Measurements from ENCODE around the gene ZNF763. TPM values are rescaled to one million over a fixed set of nuclear protein-coding genes. Genes with fewer than 3 reads are reported as not detected.
"Not testable (repeated sequence)": the region's sequence is repeated elsewhere in the genome, so short reads cannot be mapped to it uniquely, and the experiment has no call there.

ZNF763 gene
- total RNA-seq, 1 experiment from 2014 or later = 0.84 TPM

GRCh38 chr19:11931051-11931450, 33.8 kb upstream of the ZNF763 start:
- no peaks in the 10 kb centered on the region for H3K27me3 ChIP-seq (replicated peaks; ENCODE audit: control insufficient read depth, insufficient read depth, low read length)
- H3K9me3 Mint-ChIP-seq (ENCODE audit: unreplicated experiment) = peaks cover 6% of the 10 kb centered on the region
- no peak overlapping the region for H3K4me3 Mint-ChIP-seq (ENCODE audit: unreplicated experiment)
- no peaks in the 10 kb centered on the region for H3K27me3 Mint-ChIP-seq (ENCODE audit: insufficient read depth, unreplicated experiment)
- peaks cover 11% of the 10 kb centered on the region; the same call in 1 of the 2 replicates for H3K9me3 ChIP-seq
- H3K4me1 Mint-ChIP-seq (ENCODE audit: low read depth, unreplicated experiment) = no peaks in the 10 kb centered on the region
- no peaks in the 10 kb centered on the region; the same call in 1 of the 2 replicates for H3K36me3 ChIP-seq (ENCODE audit: control insufficient read depth, insufficient read depth, low read length)
- intact Hi-C loops (cut with micrococcal nuclease; ENCODE audit: unreplicated experiment) = no loop called here
- TF ChIP-seq CTCF (IDR thresholded peaks at IDR 0.05; ENCODE audit: insufficient read depth in 1 of 2, low read depth in 1 of 2, low read length in 1 of 2, severe bottlenecking in 1 of 2, unreplicated experiment in 1 of 2) = no peak
- ChIA-PET CTCF (no interaction called here), POLR2A (no interaction called here)
- no peaks in the 10 kb centered on the region; the same call in 1 of the 2 replicates for H3K4me1 ChIP-seq
- no peak overlapping the region for H3K27ac Mint-ChIP-seq (ENCODE audit: unreplicated experiment)
- no TSS peak for BruUV-seq (replicated peaks)
- peaks cover 13% of the 10 kb centered on the region for H3K36me3 Mint-ChIP-seq (ENCODE audit: insufficient read depth, unreplicated experiment)
- H3K4me3 ChIP-seq (ENCODE audit: low read depth, low read length) = no peak overlapping the region
- no peak for DNase-seq

GRCh38 chr19:11931513-11931912, 33.3 kb upstream of the ZNF763 start:
- ChIA-PET POLR2A (no interaction called here), CTCF (no interaction called here)
- H3K4me1 Mint-ChIP-seq (ENCODE audit: low read depth, unreplicated experiment) = no peaks in the 10 kb centered on the region
- no peaks in the 10 kb centered on the region; the same call in 1 of the 2 replicates for H3K36me3 ChIP-seq (ENCODE audit: control insufficient read depth, insufficient read depth, low read length)
- intact Hi-C loops (cut with micrococcal nuclease; ENCODE audit: unreplicated experiment) = no loop called here
- peaks cover 11% of the 10 kb centered on the region; the same call in 1 of the 2 replicates for H3K9me3 ChIP-seq
- no peak overlapping the region for H3K4me3 Mint-ChIP-seq (ENCODE audit: unreplicated experiment)
- H3K27me3 ChIP-seq (replicated peaks; ENCODE audit: control insufficient read depth, insufficient read depth, low read length) = no peaks in the 10 kb centered on the region
- DNase-seq = no peak
- no peak overlapping the region for H3K4me3 ChIP-seq (ENCODE audit: low read depth, low read length)
- H3K4me1 ChIP-seq = no peaks in the 10 kb centered on the region; the same call in 1 of the 2 replicates
- H3K36me3 Mint-ChIP-seq (ENCODE audit: insufficient read depth, unreplicated experiment) = peaks cover 13% of the 10 kb centered on the region
- no peak overlapping the region for H3K27ac Mint-ChIP-seq (ENCODE audit: unreplicated experiment)
- H3K27me3 Mint-ChIP-seq (ENCODE audit: insufficient read depth, unreplicated experiment) = no peaks in the 10 kb centered on the region
- no peak for TF ChIP-seq CTCF (IDR thresholded peaks at IDR 0.05; ENCODE audit: insufficient read depth in 1 of 2, low read depth in 1 of 2, low read length in 1 of 2, severe bottlenecking in 1 of 2, unreplicated experiment in 1 of 2)
- BruUV-seq (replicated peaks) = no TSS peak
- peaks cover 6% of the 10 kb centered on the region for H3K9me3 Mint-ChIP-seq (ENCODE audit: unreplicated experiment)

GRCh38 chr19:11935829-11936228, 29.0 kb upstream of the ZNF763 start:
- H3K4me1 Mint-ChIP-seq (ENCODE audit: low read depth, unreplicated experiment); H3K4me1 ChIP-seq; H3K36me3 Mint-ChIP-seq (ENCODE audit: insufficient read depth, unreplicated experiment); H3K9me3 Mint-ChIP-seq (ENCODE audit: unreplicated experiment); BruUV-seq (replicated peaks); DNase-seq; H3K27ac Mint-ChIP-seq (ENCODE audit: unreplicated experiment); POLR2A ChIA-PET; H3K4me3 ChIP-seq (ENCODE audit: low read depth, low read length); H3K27me3 Mint-ChIP-seq (ENCODE audit: insufficient read depth, unreplicated experiment); H3K36me3 ChIP-seq (ENCODE audit: control insufficient read depth, insufficient read depth, low read length); CTCF ChIA-PET; H3K4me3 Mint-ChIP-seq (ENCODE audit: unreplicated experiment); H3K27me3 ChIP-seq (replicated peaks; ENCODE audit: control insufficient read depth, insufficient read depth, low read length); H3K9me3 ChIP-seq; intact Hi-C loops (cut with micrococcal nuclease; ENCODE audit: unreplicated experiment): not testable (repeated sequence)

GRCh38 chr19:11938383-11938782, 26.5 kb upstream of the ZNF763 start:
- POLR2A ChIA-PET; H3K27ac Mint-ChIP-seq (ENCODE audit: unreplicated experiment); H3K4me1 Mint-ChIP-seq (ENCODE audit: low read depth, unreplicated experiment); DNase-seq; CTCF ChIA-PET; H3K4me3 ChIP-seq (ENCODE audit: low read depth, low read length); H3K4me1 ChIP-seq; intact Hi-C loops (cut with micrococcal nuclease; ENCODE audit: unreplicated experiment); H3K27me3 Mint-ChIP-seq (ENCODE audit: insufficient read depth, unreplicated experiment); H3K4me3 Mint-ChIP-seq (ENCODE audit: unreplicated experiment); H3K36me3 ChIP-seq (ENCODE audit: control insufficient read depth, insufficient read depth, low read length); H3K27me3 ChIP-seq (replicated peaks; ENCODE audit: control insufficient read depth, insufficient read depth, low read length); BruUV-seq (replicated peaks): not testable (repeated sequence)
- peaks cover 13% of the 10 kb centered on the region for H3K36me3 Mint-ChIP-seq (ENCODE audit: insufficient read depth, unreplicated experiment)
- H3K9me3 Mint-ChIP-seq (ENCODE audit: unreplicated experiment) = peaks cover 10% of the 10 kb centered on the region
- peaks cover 21% of the 10 kb centered on the region for H3K9me3 ChIP-seq

GRCh38 chr19:11941361-11941887, 23.4 kb upstream of the ZNF763 start:
- H3K9me3 Mint-ChIP-seq (ENCODE audit: unreplicated experiment) = peaks cover 10% of the 10 kb centered on the region
- BruUV-seq (replicated peaks); intact Hi-C loops (cut with micrococcal nuclease; ENCODE audit: unreplicated experiment); H3K4me3 ChIP-seq (ENCODE audit: low read depth, low read length); H3K4me1 Mint-ChIP-seq (ENCODE audit: low read depth, unreplicated experiment); H3K27me3 Mint-ChIP-seq (ENCODE audit: insufficient read depth, unreplicated experiment); POLR2A ChIA-PET; H3K4me3 Mint-ChIP-seq (ENCODE audit: unreplicated experiment); H3K27ac Mint-ChIP-seq (ENCODE audit: unreplicated experiment); H3K27me3 ChIP-seq (replicated peaks; ENCODE audit: control insufficient read depth, insufficient read depth, low read length); H3K36me3 ChIP-seq (ENCODE audit: control insufficient read depth, insufficient read depth, low read length); H3K4me1 ChIP-seq; CTCF ChIA-PET; DNase-seq: not testable (repeated sequence)
- peaks cover 17% of the 10 kb centered on the region for H3K36me3 Mint-ChIP-seq (ENCODE audit: insufficient read depth, unreplicated experiment)
- H3K9me3 ChIP-seq = peaks cover 29% of the 10 kb centered on the region
